HepG2 (cell line): Measurements from ENCODE around the gene PIGX. TPM values are rescaled to one million over a fixed set of nuclear protein-coding genes. Genes with fewer than 3 reads are reported as not detected.

ENCODE experiments used
- BHLHE40 ChIP-seq: IDR thresholded peaks from 2 replicates; pipeline ENCODE4 v1.6.1; 2011; ENCODE audit warnings: low read length, improper control_type of control experiment
- KDM5B ChIP-seq: sonication (generic); formaldehyde crosslinking; IDR thresholded peaks from 2 replicates; pipeline ENCODE4 v1.4.0; 2020; ENCODE audit warnings: missing genetic modification reagents, mild to moderate bottlenecking, borderline replicate concordance
- NAIF1 ChIP-seq: sonication (generic); formaldehyde crosslinking; IDR thresholded peaks from 2 replicates; pipeline ENCODE4 v1.5.0; 2020; ENCODE audit warnings: mild to moderate bottlenecking, missing genetic modification reagents, borderline replicate concordance
- ONECUT2 ChIP-seq: sonication (generic); formaldehyde crosslinking; IDR thresholded peaks from 2 replicates; pipeline ENCODE4 v1.4.0; 2020; ENCODE audit warnings: missing genetic modification reagents
- PCBP2 ChIP-seq: fragments of 200-400 bp; formaldehyde crosslinking; optimal IDR thresholded peaks from 2 replicates; pipeline ENCODE3; 2018; ENCODE audit warnings: low read length, low read depth; ENCODE audit not compliant: poor library complexity, severe bottlenecking
- RARA ChIP-seq: IDR thresholded peaks from 2 replicates; pipeline ENCODE4 v1.6.1; 2016; ENCODE audit warnings: missing genetic modification reagents, missing compliant biosample characterization
- SSRP1 ChIP-seq: IDR thresholded peaks from 2 replicates; pipeline ENCODE4 v1.6.1; 2016; ENCODE audit warnings: control low read depth
- ZNF207 ChIP-seq: fragments of 450-650 bp; IDR thresholded peaks from 2 replicates; pipeline ENCODE4 v1.6.1; 2016; ENCODE audit warnings: antibody characterized with exemption, borderline replicate concordance
- polyA plus RNA-seq, 8 experiments: library from polyadenylated mRNA; depleted of rRNA in 3 of 8; stranded (reverse) in 7 of 8; unstranded in 1 of 8; fragments of >200 nt; fragmentation: Illumina TruSeq in 4 of 8; extraction: Trizol in 4 of 8; gene quantifications; 2 replicates each; pipeline versions ENCODE4 v1.2.1 to v1.2.3, GENCODE V29; 2011 to 2016; ENCODE audit warnings: low read depth in 4 of 8, missing spikeins in 1 of 8, mixed read lengths in 1 of 8; ENCODE audit not compliant: insufficient read depth in 1 of 8
- total RNA-seq, 5 experiments: library from RNA; depleted of rRNA; stranded (reverse); fragments of >200 nt; fragmentation: Illumina TruSeq; extraction: Trizol; gene quantifications; 2 replicates each; pipeline ENCODE4 v1.2.3, GENCODE V29; 2016; ENCODE audit warnings: low read depth in 1 of 5
- TF ChIP-seq, protein P1 (sequence below): sonication (generic); formaldehyde crosslinking; conservative IDR thresholded peaks from 2 replicates; pipeline ENCODE4 v1.8.0; 2022; ENCODE audit warnings: mild to moderate bottlenecking, moderate library complexity, missing genetic modification reagents
- TF ChIP-seq, protein P2 (sequence below): IDR thresholded peaks from 2 replicates; pipeline ENCODE4 v1.6.1; 2016; ENCODE audit warnings: mild to moderate bottlenecking
- TF ChIP-seq, protein P3 (sequence below): IDR thresholded peaks from 2 replicates; pipeline ENCODE4 v1.6.1; 2016; ENCODE audit warnings: mild to moderate bottlenecking, missing biosample characterization, missing genetic modification reagents

PIGX gene
- total and polyA plus RNA-seq, 2 of the 13 experiments (the other 11 are each of a cell fraction or from before 2014, with no cell fraction given), result 13.2 to 21.3 TPM

DNA sequence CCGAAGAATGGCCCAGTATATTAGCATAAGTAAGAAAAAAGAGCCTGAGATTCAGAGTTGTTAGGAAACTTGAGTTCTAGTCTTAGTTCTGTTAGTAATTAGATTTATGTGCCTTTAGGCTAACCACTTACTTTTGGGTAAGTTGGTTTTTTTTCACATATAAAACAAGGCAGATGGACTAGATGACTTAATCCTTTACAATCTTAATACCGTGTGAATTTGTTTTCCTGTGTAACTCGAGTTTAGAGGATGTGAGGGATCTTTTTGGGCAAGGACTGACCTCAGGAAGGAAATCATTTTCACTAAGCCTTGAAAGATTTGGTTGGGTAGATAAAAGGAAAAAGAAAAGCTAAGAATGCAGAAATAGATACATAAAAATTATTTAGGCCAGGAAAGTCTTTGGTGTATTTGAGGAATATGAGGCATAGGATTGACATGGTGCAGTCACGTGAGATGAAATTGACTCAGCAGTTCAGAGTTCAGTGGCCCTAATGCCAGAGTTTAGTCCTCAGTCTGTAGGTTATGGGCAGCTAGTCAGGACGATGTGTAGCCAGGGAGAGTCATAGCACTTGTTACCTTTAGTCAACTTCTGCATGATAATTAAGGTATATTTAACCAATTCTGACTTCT is 62.1 kb downstream of the PIGX start (continued):
- TF ChIP-seq, protein P1, sequence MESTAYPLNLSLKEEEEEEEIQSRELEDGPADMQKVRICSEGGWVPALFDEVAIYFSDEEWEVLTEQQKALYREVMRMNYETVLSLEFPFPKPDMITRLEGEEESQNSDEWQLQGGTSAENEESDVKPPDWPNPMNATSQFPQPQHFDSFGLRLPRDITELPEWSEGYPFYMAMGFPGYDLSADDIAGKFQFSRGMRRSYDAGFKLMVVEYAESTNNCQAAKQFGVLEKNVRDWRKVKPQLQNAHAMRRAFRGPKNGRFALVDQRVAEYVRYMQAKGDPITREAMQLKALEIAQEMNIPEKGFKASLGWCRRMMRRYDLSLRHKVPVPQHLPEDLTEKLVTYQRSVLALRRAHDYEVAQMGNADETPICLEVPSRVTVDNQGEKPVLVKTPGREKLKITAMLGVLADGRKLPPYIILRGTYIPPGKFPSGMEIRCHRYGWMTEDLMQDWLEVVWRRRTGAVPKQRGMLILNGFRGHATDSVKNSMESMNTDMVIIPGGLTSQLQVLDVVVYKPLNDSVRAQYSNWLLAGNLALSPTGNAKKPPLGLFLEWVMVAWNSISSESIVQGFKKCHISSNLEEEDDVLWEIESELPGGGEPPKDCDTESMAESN, result no peak
- TF ChIP-seq, protein P2, sequence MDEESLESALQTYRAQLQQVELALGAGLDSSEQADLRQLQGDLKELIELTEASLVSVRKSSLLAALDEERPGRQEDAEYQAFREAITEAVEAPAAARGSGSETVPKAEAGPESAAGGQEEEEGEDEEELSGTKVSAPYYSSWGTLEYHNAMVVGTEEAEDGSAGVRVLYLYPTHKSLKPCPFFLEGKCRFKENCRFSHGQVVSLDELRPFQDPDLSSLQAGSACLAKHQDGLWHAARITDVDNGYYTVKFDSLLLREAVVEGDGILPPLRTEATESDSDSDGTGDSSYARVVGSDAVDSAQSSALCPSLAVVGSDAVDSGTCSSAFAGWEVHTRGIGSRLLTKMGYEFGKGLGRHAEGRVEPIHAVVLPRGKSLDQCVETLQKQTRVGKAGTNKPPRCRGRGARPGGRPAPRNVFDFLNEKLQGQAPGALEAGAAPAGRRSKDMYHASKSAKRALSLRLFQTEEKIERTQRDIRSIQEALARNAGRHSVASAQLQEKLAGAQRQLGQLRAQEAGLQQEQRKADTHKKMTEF (CRISPR knock-in tag), result 0 out of 2 replicates have a peak, but pooled peaks have one; percentile 34
- TF ChIP-seq SSRP1 (CRISPR knock-in tag), result no peak
- TF ChIP-seq, protein P3, sequence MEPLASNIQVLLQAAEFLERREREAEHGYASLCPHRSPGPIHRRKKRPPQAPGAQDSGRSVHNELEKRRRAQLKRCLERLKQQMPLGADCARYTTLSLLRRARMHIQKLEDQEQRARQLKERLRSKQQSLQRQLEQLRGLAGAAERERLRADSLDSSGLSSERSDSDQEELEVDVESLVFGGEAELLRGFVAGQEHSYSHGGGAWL (CRISPR knock-in tag), result no peak
- TF ChIP-seq BHLHE40, result peak; percentile 91
- no peak for TF ChIP-seq ZNF207
- TF ChIP-seq PCBP2, result no peak
- TF ChIP-seq RARA, result peak; percentile 40; the same call in 1 of the 2 replicates
- TF ChIP-seq NAIF1 (CRISPR knock-in tag), result no peak
- TF ChIP-seq ONECUT2 (CRISPR knock-in tag), result no peak
- TF ChIP-seq KDM5B (CRISPR knock-in tag), result no peak
